NB4 (cell line): ENCODE measurements around the gene VLDLR.

Experiments
- MYC ChIP-seq: IDR thresholded peaks from 2 replicates; pipeline ENCODE4 v1.6.1; 2011; ENCODE audit warnings: low read depth, low read length
- POLR2A ChIP-seq: IDR thresholded peaks from 2 replicates; pipeline ENCODE4 v1.6.1; 2011; ENCODE audit warnings: mild to moderate bottlenecking; ENCODE audit not compliant: insufficient read length; ENCODE audit errors: extremely low read depth
- TF ChIP-seq, protein P1 (sequence below): IDR thresholded peaks from one replicate; pipeline ENCODE4 v1.5.1; 2012; ENCODE audit warnings: low read depth, low read length
- TF ChIP-seq, protein P2 (sequence below): IDR thresholded peaks from 2 replicates; pipeline ENCODE4 v1.6.1; 2011; ENCODE audit warnings: low read depth, low read length

- TF ChIP-seq, protein P1, sequence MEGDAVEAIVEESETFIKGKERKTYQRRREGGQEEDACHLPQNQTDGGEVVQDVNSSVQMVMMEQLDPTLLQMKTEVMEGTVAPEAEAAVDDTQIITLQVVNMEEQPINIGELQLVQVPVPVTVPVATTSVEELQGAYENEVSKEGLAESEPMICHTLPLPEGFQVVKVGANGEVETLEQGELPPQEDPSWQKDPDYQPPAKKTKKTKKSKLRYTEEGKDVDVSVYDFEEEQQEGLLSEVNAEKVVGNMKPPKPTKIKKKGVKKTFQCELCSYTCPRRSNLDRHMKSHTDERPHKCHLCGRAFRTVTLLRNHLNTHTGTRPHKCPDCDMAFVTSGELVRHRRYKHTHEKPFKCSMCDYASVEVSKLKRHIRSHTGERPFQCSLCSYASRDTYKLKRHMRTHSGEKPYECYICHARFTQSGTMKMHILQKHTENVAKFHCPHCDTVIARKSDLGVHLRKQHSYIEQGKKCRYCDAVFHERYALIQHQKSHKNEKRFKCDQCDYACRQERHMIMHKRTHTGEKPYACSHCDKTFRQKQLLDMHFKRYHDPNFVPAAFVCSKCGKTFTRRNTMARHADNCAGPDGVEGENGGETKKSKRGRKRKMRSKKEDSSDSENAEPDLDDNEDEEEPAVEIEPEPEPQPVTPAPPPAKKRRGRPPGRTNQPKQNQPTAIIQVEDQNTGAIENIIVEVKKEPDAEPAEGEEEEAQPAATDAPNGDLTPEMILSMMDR: no peak
- TF ChIP-seq POLR2A: no peak
- TF ChIP-seq, protein P2, sequence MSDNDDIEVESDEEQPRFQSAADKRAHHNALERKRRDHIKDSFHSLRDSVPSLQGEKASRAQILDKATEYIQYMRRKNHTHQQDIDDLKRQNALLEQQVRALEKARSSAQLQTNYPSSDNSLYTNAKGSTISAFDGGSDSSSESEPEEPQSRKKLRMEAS: no peak
- no peak for TF ChIP-seq MYC
Measured at GRCh38 chr9:2631263-2631662, 9.7 kb downstream of the VLDLR start.
